Gastrocnemius medialis (tissue), 4 donors: ENCODE results near the gene TMX3.

Experiments used
- POLR2A ChIP-seq, 2 donors: fragments of 450-650 bp; IDR thresholded peaks; one replicate each; pipeline ENCODE4 v1.6.1; 2017; ENCODE audit warnings: antibody characterized with exemption in 2 of 2, mild to moderate bottlenecking in 2 of 2, moderate library complexity in 2 of 2
- TF ChIP-seq, protein P1 (sequence below), 5 experiments: fragments of 450-650 bp in 3 of 5; fragments of 200-600 bp in 2 of 5; sonication (generic) in 2 of 5; IDR thresholded peaks in 4 of 5; conservative IDR thresholded peaks in 1 of 5; 1 replicate in 4 of 5; 2 replicates in 1 of 5; pipeline ENCODE4 v1.5.1; 2016 to 2019; ENCODE audit warnings: antibody characterized with exemption in 5 of 5, mild to moderate bottlenecking in 3 of 5, moderate library complexity in 3 of 5

DNA sequence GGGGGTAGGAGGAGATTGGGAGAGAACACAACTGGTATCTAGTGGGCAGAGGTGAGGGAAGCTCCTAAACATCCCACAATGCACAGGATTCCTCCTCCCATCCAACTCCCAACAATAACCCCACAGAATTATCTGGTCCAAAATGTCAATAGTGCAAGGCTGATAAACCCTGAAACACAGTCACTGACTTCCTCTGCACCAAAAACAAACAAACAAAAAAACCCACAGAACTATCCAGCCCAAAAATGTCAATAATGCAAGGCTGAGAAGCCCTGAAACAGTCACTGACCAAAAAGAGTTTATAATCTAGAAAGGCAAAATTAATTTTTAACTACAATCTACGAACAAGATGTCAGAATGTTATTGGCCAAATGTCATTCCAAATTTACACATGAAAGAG, 9.8 kb downstream of the TMX3 start:
- TF ChIP-seq POLR2A (IDR thresholded peaks at IDR 0.05): no peak
- TF ChIP-seq, protein P1, sequence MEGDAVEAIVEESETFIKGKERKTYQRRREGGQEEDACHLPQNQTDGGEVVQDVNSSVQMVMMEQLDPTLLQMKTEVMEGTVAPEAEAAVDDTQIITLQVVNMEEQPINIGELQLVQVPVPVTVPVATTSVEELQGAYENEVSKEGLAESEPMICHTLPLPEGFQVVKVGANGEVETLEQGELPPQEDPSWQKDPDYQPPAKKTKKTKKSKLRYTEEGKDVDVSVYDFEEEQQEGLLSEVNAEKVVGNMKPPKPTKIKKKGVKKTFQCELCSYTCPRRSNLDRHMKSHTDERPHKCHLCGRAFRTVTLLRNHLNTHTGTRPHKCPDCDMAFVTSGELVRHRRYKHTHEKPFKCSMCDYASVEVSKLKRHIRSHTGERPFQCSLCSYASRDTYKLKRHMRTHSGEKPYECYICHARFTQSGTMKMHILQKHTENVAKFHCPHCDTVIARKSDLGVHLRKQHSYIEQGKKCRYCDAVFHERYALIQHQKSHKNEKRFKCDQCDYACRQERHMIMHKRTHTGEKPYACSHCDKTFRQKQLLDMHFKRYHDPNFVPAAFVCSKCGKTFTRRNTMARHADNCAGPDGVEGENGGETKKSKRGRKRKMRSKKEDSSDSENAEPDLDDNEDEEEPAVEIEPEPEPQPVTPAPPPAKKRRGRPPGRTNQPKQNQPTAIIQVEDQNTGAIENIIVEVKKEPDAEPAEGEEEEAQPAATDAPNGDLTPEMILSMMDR (IDR thresholded peaks at IDR 0.05 in 4 of 5, conservative IDR thresholded peaks at IDR 0.05 in 1 of 5): no peak
